Naive thymus-derived CD4-positive, alpha-beta T cell (primary cell): Measurements from ENCODE around the gene IQCC. TPM values are rescaled to one million over a fixed set of nuclear protein-coding genes. Genes with fewer than 3 reads are reported as not detected.

Source experiments
- ATAC-seq: fragments of 150-1000 bp; cut with Tn5 transposase; 2 replicates; pipeline ENCODE4 v1.10.0; 2021; ENCODE audit warnings: mild to moderate bottlenecking, moderate library complexity
- CTCF ChIA-PET: fragments of 350-600 bp; sonication (Branson Sonifier 250); formaldehyde crosslinking; loops from one replicate; lab custom pipeline; 2021; ENCODE audit warnings: antibody characterized with exemption; lab: Charles Lee
- POLR2A ChIA-PET: fragments of 350-600 bp; sonication (Branson Sonifier 250); formaldehyde crosslinking; loops from one replicate; lab custom pipeline; 2021; ENCODE audit warnings: antibody characterized with exemption, inconsistent platforms; lab: Charles Lee
- DNase-seq, 9 donors: peaks; one replicate each; pipeline versions ENCODE4 v3.0.0 to v3.0.0-alpha.2; 2020 to 2022; ENCODE audit warnings: mixed read lengths in 1 of 9
- H3K27ac ChIP-seq: one replicate; pipeline ENCODE4 v1.7.0; 2013; ENCODE audit warnings: mild to moderate bottlenecking, low read depth, low read length, moderate library complexity
- H3K27me3 ChIP-seq, 2 donors: one replicate each; pipeline ENCODE4 v1.7.0; 2013; ENCODE audit warnings: low read length in 2 of 2, mild to moderate bottlenecking in 2 of 2, moderate library complexity in 2 of 2; ENCODE audit not compliant: control insufficient read depth in 2 of 2, insufficient read depth in 2 of 2
- H3K36me3 ChIP-seq, 3 experiments: 1 replicate in 2 of 3; 2 replicates in 1 of 3; pipeline ENCODE4 v1.7.0; 2013; ENCODE audit warnings: low read length in 3 of 3, mild to moderate bottlenecking in 3 of 3, moderate library complexity in 1 of 3; ENCODE audit not compliant: insufficient read depth in 3 of 3, control insufficient read depth in 2 of 3
- H3K4me1 ChIP-seq, 2 donors: one replicate each; pipeline ENCODE4 v1.7.0; 2013; ENCODE audit warnings: low read length in 2 of 2, mild to moderate bottlenecking in 2 of 2, moderate library complexity in 1 of 2; ENCODE audit not compliant: control insufficient read depth in 2 of 2, insufficient read depth in 2 of 2
- H3K4me3 ChIP-seq: 2 replicates; pipeline ENCODE4 v1.7.0; 2013; ENCODE audit warnings: mild to moderate bottlenecking, low read length
- H3K9me3 ChIP-seq, 3 experiments: 1 replicate in 2 of 3; 2 replicates in 1 of 3; pipeline ENCODE4 v1.7.0; 2013; ENCODE audit warnings: low read length in 3 of 3; ENCODE audit not compliant: control insufficient read depth in 2 of 3
- H3K27ac Mint-ChIP-seq, 9 donors: one replicate each; pipeline ENCODE4 v1.8.0; 2020 to 2022; ENCODE audit warnings: mixed read lengths in 9 of 9, mild to moderate bottlenecking in 8 of 9, moderate library complexity in 5 of 9, inconsistent platforms in 2 of 9
- H3K27me3 Mint-ChIP-seq, 5 donors: one replicate each; pipeline ENCODE4 v1.8.0; 2021 to 2022; ENCODE audit warnings: mixed read lengths in 5 of 5, mild to moderate bottlenecking in 1 of 5
- H3K36me3 Mint-ChIP-seq, 5 donors: one replicate each; pipeline ENCODE4 v1.8.0; 2020 to 2022; ENCODE audit warnings: mixed read lengths in 5 of 5, mild to moderate bottlenecking in 3 of 5, inconsistent platforms in 1 of 5
- H3K4me1 Mint-ChIP-seq, 7 donors: one replicate each; pipeline ENCODE4 v1.8.0; 2020 to 2022; ENCODE audit warnings: mixed read lengths in 7 of 7, mild to moderate bottlenecking in 3 of 7, inconsistent platforms in 1 of 7
- H3K4me3 Mint-ChIP-seq, 10 donors: one replicate each; pipeline ENCODE4 v1.8.0; 2020 to 2022; ENCODE audit warnings: mild to moderate bottlenecking in 10 of 10, mixed read lengths in 10 of 10, moderate library complexity in 6 of 10, inconsistent platforms in 2 of 10
- H3K9me3 Mint-ChIP-seq, 11 donors: one replicate each; pipeline ENCODE4 v1.8.0; 2020 to 2022; ENCODE audit warnings: mixed read lengths in 11 of 11, mild to moderate bottlenecking in 4 of 11, inconsistent platforms in 1 of 11, moderate library complexity in 1 of 11
- intact Hi-C, 2 donors: fragments of 100-400 bp; cut with micrococcal nuclease; formaldehyde crosslinking; loops; one replicate each; pipeline ENCODE4 v1.15.1; 2023
- polyA plus RNA-seq, 2 donors: library from polyadenylated mRNA; unstranded; fragments of 300-500 nt; fragmentation: Illumina TruSeq; gene quantifications; one replicate each; pipeline ENCODE4 v1.2.3, GENCODE V29; 2021
- total RNA-seq, 6 experiments: library from RNA in 5 of 6; stranded (reverse) in 5 of 6; gene quantifications; 1 replicate in 5 of 6; 2 replicates in 1 of 6; pipeline ENCODE4 v1.2.3 and lab custom pipeline; 2021 to 2026

Gene IQCC
- total and polyA plus RNA-seq, 7 experiments from 2014 or later, result 1.8 to 4.6 (median 2.5) TPM

DNA sequence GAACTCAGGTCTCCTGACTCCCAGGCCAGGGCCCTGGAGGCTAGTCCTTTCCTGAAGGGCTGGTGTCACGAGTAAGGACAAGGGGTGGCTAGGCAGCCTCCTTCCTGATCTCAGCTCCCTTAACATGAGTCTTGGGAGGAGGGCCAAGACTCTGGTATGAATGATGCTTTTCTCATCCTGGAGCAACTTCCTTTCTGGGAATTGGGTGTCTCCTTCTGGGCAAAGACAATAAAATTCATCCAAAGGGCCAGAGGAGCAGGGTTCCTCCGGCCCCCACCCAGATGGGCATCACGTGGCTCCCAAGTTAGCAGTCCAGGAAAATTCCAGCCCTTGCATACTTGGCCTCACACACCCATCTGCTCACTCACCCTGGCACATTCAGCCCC, 41.4 kb downstream of the IQCC start, which contains the start of gene FAM167B:
FAM167B (plus strand) TSS at position 335 of the 386 bp plus-strand sequence. CDS start 200 bp downstream, outside the sequence.
- H3K9me3 Mint-ChIP-seq, result peaks cover 0 to 2% (median 0%) of the 10 kb centered on the region in 11 donors

GRCh38 chr1:32247452-32247851, 42.0 kb downstream of the IQCC start:
- Histone ChIP-seq H3K27ac (peak overlapping the region; percentile 91), H3K27me3 (no peaks in the 10 kb centered on the region), H3K9me3 (no peaks in the 10 kb centered on the region), H3K36me3 (peaks cover 0 to 14% (median 0%) of the 10 kb centered on the region in 3 experiments), H3K4me1 (peaks cover 37 to 54% of the 10 kb centered on the region in 2 donors), H3K4me3 (no peak overlapping the region)
- Mint-ChIP-seq H3K36me3 (peaks cover 7 to 16% (median 9%) of the 10 kb centered on the region in 5 donors), H3K4me3 (peak overlapping the region in 9 of 10 donors; percentile 38 to 100 (median 92)), H3K9me3 (peaks cover 0 to 2% (median 0%) of the 10 kb centered on the region in 11 donors), H3K4me1 (peaks cover 35 to 59% (median 53%) of the 10 kb centered on the region in 7 donors), H3K27me3 (peaks cover 0 to 2% (median 0%) of the 10 kb centered on the region in 5 donors), H3K27ac (peak overlapping the region; percentile 87 to 100 (median 97))
- intact Hi-C loops, result no loop called here
- CTCF ChIA-PET, result interaction anchor here (0.6 to 4.6 kb wide), 10 partner anchors 10 to 70 kb away, joined by 4 to 32 read pairs (median 5); no protein-coding TSS in a partner anchor
- ATAC-seq, result no peak
- no peak for DNase-seq
- POLR2A ChIA-PET, result interaction anchor here (0.7 to 28.2 kb wide), 10 partner anchors 0 to 97 kb away, joined by 3 to 738 read pairs (median 24); partner anchors contain the start of genes FAM167B, HDAC1, LCK and MARCKSL1

More for the DNA sequence above, 41.4 kb downstream of the IQCC start, which contains the start of gene FAM167B:
- Histone ChIP-seq H3K4me1 (peaks cover 37 to 60% of the 10 kb centered on the region in 2 donors), H3K27ac (peak within 1 kb of the TSS; percentile 91), H3K36me3 (peaks cover 0 to 9% (median 0%) of the 10 kb centered on the region in 3 experiments), H3K9me3 (no peaks in the 10 kb centered on the region), H3K4me3 (peak within 1 kb of the TSS; percentile 52), H3K27me3 (no peaks in the 10 kb centered on the region)
- Mint-ChIP-seq H3K4me3 (peak within 1 kb of the TSS; percentile 66 to 100 (median 92)), H3K27ac (peak within 1 kb of the TSS; percentile 87 to 100 (median 97)), H3K4me1 (peaks cover 38 to 64% (median 56%) of the 10 kb centered on the region in 7 donors), H3K36me3 (peaks cover 4 to 10% (median 6%) of the 10 kb centered on the region in 5 donors), H3K27me3 (peaks cover 0 to 2% (median 0%) of the 10 kb centered on the region in 5 donors)
- ChIA-PET CTCF (interaction anchor here (0.6 to 4.6 kb wide), 5 partner anchors 19 to 70 kb away, joined by 3 to 32 read pairs (median 4); no protein-coding TSS in a partner anchor), POLR2A (interaction anchor here (0.7 to 28.2 kb wide), 6 partner anchors 13 to 98 kb away, joined by 3 to 738 read pairs (median 58); partner anchors contain the start of genes HDAC1 and LCK)
- ATAC-seq, result no peak
- intact Hi-C loops, result no loop called here
- DNase-seq, result no peak

GRCh38 chr1:32247983-32248889, 42.8 kb downstream of the IQCC start:
- intact Hi-C loops, result loop anchor here (1.0 to 2.0 kb wide), 4 partner anchors 26 to 175 kb away; partner anchors contain the start of gene HDAC1 (in 1 of the 2)
- H3K9me3 ChIP-seq, result no peaks in the 10 kb centered on the region
- ATAC-seq (peak; percentile 45), DNase-seq (peak; percentile 43 to 84 (median 56))
- peaks cover 0 to 17% (median 0%) of the 10 kb centered on the region in 3 experiments for H3K36me3 ChIP-seq
- ChIA-PET POLR2A (interaction anchor here (0.7 to 28.2 kb wide), 19 partner anchors 0 to 146 kb away, joined by 3 to 738 read pairs (median 6); partner anchors contain the start of genes BSDC1, CCDC28B, FAM167B and HDAC1), CTCF (interaction anchor here (0.6 to 4.6 kb wide), 29 partner anchors 8 to 316 kb away, joined by 3 to 38 read pairs (median 4); partner anchors contain the start of genes IQCC and MARCKSL1)
- Mint-ChIP-seq H3K9me3 (peaks cover 0 to 2% (median 0%) of the 10 kb centered on the region in 11 donors), H3K27me3 (peaks cover 0 to 2% (median 0%) of the 10 kb centered on the region in 5 donors), H3K27ac (peak overlapping the region; percentile 92 to 100 (median 99)), H3K36me3 (peaks cover 12 to 23% (median 16%) of the 10 kb centered on the region in 5 donors), H3K4me1 (peaks cover 32 to 60% (median 52%) of the 10 kb centered on the region in 7 donors), H3K4me3 (peak overlapping the region; percentile 66 to 100 (median 98))
- H3K27me3 ChIP-seq, result no peaks in the 10 kb centered on the region
- H3K4me3 ChIP-seq, result peak overlapping the region; percentile 52
- H3K27ac ChIP-seq, result peak overlapping the region; percentile 91
- peaks cover 37 to 51% of the 10 kb centered on the region in 2 donors for H3K4me1 ChIP-seq

DNA sequence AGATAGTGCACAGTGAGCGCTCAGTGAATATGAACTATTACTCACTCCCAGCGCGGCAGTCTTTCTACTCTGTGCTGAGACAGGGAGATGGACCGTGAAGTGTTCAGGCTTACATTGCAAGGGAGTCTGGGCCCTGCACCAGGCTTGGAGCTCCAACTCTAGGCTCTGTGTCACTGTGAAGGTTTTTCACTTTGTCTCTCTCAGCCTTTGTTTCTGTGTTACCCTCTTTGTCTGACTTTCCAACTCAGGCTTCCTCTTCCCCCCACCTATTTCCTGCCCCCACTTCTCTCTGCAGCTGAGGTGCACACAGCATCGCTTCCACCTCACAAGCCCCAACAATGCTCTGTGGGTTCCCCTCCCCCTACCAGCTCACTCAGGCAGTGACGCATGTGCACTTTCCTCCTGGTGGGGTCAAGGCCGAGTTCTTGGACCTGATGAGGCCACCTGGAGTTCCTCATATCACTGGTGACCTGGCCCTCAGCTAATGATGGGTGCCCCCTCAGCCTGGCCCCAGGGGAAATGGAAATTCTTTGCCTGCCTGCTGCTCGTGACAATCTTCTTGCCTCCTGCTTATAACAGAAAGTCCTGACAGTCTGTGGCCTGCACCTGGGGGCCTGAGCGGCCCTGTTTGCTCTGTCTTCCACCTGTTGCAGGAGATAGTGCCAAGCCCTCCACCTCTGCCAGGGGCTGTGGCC, 44.5 kb downstream of the IQCC start:
- peaks cover 0 to 17% (median 0%) of the 10 kb centered on the region in 3 experiments for H3K36me3 ChIP-seq
- peaks cover 37 to 51% of the 10 kb centered on the region in 2 donors for H3K4me1 ChIP-seq
- peaks cover 0 to 2% (median 0%) of the 10 kb centered on the region in 11 donors for H3K9me3 Mint-ChIP-seq
- H3K27me3 Mint-ChIP-seq, result peaks cover 0 to 2% (median 0%) of the 10 kb centered on the region in 5 donors
- intact Hi-C loops, result loop anchor here (1.0 to 5.0 kb wide), 11 partner anchors 17 to 401 kb away; partner anchors contain the start of genes EIF3I (in 2 of the 2), TMEM234 (in 2 of the 2), BSDC1 (in 1 of the 2) and CCDC28B (in 1 of the 2)
- CTCF ChIA-PET, result interaction anchor here (0.5 to 4.6 kb wide), 19 partner anchors 10 to 312 kb away, joined by 3 to 38 read pairs (median 3); partner anchors contain the start of genes CCDC28B, HDAC1 and PTP4A2
- H3K4me3 ChIP-seq, result peak overlapping the region; percentile 69
- DNase-seq (peak; percentile 54 to 94 (median 89)), ATAC-seq (peak; percentile 91)
- H3K4me3 Mint-ChIP-seq, result peak overlapping the region; percentile 92 to 100 (median 100)
- POLR2A ChIA-PET, result interaction anchor here (0.6 to 28.2 kb wide), 33 partner anchors 2 to 311 kb away, joined by 3 to 738 read pairs (median 6); partner anchors contain the start of genes BSDC1, CCDC28B, FAM167B and HDAC1
- no peaks in the 10 kb centered on the region for H3K27me3 ChIP-seq
- H3K27ac Mint-ChIP-seq, result peak overlapping the region; percentile 92 to 99 (median 99)
- peaks cover 12 to 32% (median 20%) of the 10 kb centered on the region in 5 donors for H3K36me3 Mint-ChIP-seq
- peak overlapping the region; percentile 91 for H3K27ac ChIP-seq
- peaks cover 32 to 66% (median 58%) of the 10 kb centered on the region in 7 donors for H3K4me1 Mint-ChIP-seq
- no peaks in the 10 kb centered on the region for H3K9me3 ChIP-seq
